GM04504 (cell line): ENCODE data around the gene TMEM74B.
"Not testable (repeated sequence)": the region's sequence is repeated elsewhere in the genome, so short reads cannot be mapped to it uniquely, and the experiment has no call there.

Experiments used
- DNase-seq: peaks from one replicate; pipeline ENCODE4 v3.0.0-alpha.2; 2012; ENCODE audit warnings: low read depth

TMEM74B gene

DNA sequence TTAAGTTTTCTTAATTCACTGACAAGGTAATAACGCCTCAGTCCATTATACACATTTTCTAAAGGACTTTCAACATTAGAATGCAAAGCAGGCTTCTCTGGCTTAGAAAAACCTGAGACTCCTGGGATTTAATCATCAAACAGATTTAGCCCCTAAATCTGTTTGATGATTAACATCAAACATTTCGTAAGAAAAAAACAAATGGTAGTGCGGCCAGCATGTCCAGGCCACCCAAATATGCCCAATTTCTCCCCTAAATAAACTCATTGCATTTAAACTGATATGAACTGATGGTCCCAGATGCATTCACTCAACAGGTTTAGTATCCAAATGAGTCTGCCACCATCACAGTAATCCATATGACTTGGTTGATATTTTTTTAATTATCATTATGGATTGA, 6.2 kb downstream of the TMEM74B start:
- DNase-seq = no peak

DNA sequence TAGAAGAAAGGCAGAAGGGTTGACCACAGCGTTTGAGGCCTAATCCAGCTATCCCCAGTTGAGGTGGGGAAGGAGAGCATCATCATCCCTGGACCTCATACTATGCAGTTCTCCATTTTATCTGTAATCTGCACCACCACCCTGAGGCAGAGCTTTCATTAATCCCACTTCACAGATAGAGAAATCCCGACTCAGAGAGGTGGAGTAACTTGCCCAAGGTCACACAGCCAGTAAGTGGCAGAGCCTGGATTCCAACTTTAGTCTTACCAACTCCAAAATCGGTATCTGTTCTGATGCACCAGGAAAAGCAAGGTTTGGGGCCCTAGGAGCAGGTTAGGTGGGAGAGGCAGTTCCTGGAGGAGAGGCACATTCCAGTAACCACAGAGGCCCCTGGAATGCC, 6.7 kb downstream of the TMEM74B start:
- no peak for DNase-seq

DNA sequence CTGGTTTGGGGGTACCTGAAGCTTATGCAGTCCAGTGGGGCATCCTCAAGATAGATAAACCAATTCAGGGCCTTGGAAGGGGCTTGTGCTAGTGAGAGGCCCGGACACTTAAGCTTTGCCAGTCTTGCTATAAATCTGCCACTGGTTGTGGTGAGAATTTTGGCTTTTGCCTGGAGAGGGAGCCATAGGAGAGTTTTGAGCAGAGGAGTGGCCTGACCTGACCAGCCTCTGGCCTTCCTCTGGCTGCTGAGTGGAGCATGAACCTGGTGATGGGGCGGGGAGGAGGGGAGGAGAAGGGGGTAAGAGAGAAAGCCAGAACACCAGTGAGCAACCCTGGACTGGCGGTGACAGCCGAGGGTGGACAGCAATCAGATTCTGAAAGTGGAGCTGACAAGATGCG, 7.1 kb downstream of the TMEM74B start:
- DNase-seq = no peak

DNA sequence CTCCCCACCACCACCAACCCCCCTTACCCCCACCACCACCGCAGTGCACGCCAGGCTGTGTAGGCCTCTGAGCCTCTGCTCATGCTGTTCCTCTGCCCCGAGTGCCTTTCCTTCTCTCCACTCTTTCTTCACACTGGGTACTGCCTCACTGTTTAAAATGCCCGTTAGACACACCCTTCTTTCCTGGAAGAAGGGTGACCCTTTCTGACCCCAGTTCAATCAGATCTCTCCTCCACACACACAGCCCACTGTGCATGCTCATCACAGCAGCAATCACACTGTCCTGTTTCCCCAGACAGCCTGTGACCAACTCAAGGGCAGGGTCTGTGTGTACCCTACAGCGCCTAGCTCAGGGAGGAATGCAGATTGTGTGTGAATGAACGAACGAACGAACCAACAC, 10.0 kb downstream of the TMEM74B start:
- no peak for DNase-seq

DNA sequence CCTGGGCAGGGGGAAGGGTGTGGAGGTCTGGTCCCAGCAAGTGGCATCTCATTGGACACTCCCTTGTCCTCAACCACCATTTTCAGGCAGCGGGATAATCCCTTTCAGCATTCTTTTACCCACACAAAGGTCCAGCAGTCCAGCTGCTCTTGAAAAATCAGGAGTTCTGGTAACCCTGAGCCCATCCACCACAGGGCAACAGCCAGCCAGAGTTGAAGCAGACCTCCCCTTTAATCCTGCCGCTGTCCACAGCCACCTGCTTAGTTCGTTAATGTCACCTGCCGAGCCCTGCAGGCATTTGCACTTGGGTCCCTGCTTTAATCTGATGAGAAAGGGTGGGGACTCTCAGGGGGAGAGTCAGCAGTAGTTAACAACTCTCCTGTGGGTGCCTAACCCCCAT, 11.1 kb downstream of the TMEM74B start:
- no peak for DNase-seq

DNA sequence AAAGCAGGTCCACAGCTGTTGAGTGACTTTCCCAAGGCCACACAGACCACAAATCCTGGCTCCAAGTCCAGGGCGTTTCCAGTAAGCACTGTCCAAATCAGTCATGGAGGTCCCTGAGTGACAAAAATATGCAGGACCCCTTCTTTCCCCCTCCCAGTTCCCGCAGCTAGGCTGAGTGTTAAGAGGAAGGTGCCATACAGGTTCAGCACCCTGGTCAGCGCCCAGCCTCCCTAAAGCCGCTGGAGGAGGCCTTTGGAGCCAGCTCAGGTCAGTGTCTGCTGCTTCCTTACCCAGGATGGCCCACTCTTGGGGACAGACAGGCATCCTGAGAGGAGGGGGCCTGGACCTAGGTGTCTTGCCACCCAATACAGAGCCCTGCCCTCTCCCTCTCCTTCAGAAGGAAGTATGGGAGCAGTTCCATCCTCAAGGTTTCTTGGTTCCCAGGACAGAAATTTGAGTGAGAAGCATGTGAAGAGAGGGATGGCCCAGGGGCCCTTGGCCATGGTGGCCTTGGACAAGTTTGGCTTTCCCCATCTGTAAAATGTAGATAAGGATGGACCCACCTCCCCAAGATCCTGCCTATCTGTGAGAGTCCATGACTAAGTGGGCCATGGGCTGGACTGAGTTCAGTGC, 13.2 kb downstream of the TMEM74B start:
- DNase-seq = peak; percentile 10

DNA sequence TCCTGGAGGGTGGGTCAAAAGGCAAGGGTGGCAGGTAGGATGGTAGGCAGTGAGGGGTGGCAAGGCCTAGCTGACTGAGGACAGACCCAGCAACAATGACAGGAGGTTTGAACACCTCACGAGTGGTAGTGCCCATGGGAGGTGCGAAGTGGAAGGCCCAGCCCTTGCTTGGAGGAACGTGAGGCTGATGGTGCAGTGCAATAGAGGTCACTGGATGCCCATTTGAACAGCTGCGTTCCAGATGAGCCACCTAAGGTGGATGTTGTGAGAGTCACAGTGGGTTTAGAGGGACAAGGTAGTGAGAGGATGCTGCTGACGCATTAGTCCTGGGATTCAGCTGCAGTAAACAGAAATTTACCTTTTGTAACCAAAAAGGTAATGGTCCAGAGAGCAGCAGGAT, 15.6 kb downstream of the TMEM74B start:
- no peak for DNase-seq

DNA sequence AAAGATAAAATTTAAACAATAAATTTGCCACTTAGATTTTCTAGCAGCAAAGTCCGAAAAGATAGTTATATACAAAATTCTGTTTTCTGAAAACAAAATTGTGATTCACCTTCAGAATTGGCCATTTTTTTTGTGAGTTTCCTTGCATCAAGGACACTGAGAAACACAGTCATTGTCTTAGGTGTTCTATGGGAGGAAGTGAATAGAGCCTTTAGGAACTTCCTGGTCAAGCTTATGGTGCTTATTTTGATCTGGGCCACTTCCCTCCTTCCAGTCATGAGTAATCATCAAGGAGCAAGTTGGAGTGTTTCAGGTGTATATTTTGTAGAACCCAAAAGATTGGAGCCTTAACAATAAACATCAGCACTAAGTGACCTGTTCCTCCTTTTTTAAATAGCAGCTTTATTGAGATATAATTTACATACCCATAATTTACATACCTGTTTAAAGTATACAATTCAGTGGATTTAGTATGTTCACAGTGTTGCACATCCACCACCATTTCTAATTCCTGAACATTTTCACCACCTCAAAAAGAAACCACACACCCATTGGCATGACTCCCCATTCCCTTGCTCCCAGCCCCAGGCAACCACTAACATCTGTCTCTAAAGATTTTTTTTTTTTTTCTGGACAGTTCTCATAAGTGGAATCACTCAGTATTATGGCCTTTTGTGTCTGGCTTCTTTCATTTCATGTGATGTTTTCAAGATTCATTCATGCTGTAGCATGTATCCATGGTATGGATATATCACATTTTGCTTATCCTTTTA, 17.6 kb downstream of the TMEM74B start:
- no peak for DNase-seq

DNA sequence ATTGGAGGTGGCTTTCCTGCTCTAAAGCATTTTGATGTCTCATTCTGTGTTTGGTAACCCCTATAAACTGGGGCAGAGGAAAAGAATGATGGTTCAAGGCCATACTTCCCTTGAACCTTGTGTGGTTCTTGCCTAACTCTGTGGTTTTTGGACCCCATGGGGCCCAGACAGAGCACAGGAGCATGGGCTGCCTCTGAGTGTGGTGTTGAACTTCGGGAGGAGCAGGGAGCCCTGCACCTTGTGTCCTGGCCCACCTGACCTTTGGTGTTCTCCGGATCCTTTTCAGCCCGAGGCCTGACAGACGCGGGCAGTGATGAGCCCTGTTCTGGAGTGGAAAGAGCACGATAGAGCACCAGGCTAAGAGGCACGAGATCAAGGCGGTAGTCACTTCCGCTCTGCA, 18.8 kb downstream of the TMEM74B start:
- DNase-seq = no peak

DNA sequence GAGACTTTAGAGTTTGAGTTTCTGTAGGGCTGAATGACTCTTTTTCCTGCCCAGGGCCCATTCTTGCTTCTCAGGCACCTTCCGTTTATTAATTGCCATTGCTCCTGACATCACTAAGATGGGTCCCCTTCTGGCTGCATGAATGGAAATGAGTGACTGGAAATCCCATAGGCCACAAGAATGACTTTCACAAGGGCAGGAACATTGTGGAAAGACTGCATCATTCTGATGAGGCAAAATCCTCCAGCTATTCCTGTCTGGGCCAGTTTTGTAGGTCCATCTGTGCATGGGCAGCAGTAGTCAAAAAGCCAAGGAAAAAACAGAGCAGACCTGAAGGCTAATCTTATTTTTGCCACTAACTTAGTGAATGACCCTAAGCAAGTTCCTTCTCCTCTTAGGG, 19.3 kb downstream of the TMEM74B start:
- DNase-seq = no peak

DNA sequence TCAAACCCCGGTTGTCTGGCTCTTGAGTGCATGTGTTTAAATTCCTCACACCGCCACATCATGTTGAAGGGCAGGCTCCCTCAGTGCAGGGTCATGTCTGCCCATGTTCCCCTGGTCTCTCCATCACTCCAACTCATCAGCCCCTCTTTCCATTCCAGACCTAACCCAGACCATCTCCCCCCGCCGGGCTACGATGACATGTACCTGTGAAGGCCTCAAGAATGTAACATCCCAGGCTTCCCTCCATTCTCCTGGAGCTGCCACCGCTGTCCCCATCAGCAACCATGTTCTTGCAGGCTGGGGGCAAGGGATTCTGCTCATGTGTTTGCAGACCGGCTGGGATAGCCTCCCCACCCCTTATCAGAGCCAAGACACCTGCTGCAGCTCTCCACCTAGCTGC, 19.9 kb downstream of the TMEM74B start:
- DNase-seq = no peak

DNA sequence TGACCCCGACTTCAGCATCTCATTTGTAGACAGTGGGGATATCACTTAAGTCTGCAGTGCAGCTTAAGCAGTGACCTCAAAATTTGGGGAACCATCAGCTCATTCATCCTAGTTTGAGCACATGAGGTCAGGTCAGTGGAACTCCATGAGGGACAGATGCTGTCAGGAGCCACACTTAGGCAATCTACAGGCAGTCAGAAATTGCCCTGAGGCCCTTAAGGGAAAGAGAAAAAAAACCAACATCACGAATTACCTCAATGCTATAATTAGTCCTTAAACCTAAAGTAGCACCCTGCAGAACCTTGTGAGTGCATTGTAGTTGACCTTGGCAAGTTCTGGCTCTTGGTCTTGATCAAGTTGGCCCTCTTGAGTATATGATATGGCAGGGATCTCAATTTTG, 21.1 kb downstream of the TMEM74B start:
- no peak for DNase-seq

DNA sequence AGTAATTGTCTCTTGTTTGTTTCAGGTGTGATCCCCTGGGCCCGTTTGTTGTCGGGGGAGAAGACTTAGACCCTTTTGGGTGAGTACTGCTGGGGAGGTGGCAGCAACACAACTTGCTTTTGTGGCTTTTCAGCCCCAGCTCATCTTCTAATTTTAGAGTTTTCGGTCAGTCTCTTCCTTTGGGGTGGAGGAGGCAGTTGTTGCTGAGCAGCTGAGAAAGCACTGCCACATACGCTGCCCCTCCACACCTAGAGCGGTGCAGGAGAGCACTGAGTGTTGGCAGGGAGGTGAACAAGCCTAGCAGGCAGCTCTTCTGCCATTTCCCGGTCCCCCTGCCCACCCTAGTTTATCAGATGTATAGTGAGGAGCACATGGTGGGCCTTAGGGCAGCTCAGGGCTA, 21.7 kb downstream of the TMEM74B start:
- DNase-seq = no peak

DNA sequence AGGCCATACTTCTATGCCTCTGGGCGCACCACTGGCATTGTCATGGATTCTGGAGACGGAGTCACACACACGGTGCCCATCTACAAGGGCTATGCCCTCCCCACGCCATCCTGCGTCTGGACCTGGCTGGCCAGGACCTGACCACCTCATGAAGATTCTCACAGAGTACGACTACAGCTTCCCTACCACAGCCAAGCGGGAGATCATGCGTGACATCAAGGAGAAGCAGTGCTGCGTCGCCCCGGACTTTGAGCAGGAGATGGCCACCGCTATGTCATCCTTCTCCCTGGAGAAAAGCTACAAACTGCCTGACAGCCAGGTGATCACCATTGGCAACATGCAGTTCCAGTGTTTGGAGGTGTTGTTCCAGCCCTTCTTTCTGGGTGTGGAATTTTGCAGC, 23.8 kb downstream of the TMEM74B start:
- no peak for DNase-seq

DNA sequence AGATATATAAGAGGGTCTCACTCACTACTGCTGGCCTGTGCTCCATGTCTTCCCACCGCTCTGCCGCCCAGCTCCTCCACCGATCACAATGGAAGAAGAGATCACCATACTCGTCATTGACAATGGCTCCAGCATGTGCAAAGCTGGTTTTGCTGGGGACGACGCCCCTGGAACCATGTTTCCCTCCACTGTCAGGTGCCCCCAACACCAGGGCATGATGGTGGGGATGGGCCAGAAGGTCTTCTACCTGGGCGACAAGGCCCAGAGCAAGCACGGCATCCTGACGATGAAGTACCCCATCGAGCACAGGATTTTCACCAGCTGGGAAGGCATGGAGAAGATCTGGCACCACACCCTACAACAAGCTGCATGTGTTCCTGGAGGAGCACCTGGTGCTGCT, 24.3 kb downstream of the TMEM74B start:
- DNase-seq = no peak

DNA sequence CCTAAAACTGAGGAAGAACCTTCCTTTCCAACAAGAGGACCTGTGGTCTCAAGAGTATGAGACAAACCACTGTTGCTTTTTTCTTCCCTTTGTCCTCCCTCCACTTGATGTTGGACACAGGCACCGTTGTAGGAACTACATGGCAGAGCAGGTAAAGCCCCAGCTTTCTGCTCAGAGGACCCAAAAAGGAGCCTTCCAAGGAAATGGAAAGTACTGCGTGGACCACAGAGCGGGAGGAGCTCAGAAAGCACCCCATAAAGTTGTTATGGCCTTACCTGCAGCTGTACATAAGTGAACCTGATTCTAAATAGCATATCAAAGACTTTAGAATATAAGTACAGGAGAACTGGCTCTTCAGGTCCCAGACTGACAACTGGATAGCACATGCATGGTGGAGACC, 29.4 kb downstream of the TMEM74B start:
- no peak for DNase-seq

DNA sequence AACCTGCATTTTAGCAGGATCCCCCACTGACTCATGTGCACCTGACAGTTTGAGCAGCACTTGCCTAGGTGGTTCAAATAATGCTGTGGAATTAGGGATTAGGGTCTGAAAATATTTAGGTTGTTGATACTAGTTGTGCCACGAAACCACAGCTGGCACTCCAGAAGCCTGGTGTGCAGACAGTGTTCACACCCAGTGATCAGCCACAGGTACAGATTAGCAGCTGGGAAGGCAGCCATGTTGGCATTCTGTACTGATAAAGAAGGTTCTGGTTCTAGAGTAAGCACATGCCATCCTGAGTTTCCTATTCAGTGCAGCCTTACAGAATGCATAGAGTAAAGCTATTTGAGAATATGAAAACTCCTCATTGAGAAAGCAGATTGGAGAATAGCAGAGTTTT, 30.1 kb downstream of the TMEM74B start:
- no peak for DNase-seq

DNA sequence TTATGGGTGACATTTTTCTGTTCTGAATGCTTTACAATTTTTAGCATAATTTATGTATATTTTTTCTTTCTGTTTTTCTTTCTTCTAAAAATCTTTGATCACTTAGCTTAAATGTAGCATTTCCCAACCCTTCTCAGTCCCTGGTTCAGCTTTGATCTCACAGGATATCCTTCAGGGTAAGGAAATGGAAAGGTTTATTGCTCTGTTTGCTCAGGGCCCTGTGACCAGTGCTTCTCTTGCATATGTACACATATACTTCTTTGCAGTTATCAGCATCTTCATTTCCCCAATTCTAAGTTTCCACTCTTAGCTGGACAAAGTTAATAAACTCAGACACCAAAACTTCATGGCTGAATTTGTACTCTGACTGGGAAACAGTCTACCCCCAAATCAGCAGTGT, 30.6 kb downstream of the TMEM74B start:
- no peak for DNase-seq

DNA sequence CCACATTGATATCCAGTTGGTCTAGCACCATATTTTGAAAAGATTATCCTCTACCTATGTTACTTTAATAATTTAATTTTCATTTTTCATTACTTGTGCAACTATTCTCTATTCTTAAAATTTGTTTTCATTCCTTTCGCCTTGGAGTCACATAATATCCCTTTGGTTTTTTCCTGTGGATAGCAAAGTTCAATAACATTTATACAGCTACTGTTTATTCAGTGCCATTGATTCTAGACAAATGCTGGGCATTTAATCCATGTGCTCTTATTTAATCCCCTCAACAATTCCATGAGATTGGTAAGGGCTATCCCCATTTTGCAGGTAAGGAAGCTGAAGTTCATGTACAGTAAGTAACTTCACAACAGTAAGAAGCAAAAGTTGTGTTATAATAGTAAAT, 33.8 kb downstream of the TMEM74B start:
- no peak for DNase-seq

DNA sequence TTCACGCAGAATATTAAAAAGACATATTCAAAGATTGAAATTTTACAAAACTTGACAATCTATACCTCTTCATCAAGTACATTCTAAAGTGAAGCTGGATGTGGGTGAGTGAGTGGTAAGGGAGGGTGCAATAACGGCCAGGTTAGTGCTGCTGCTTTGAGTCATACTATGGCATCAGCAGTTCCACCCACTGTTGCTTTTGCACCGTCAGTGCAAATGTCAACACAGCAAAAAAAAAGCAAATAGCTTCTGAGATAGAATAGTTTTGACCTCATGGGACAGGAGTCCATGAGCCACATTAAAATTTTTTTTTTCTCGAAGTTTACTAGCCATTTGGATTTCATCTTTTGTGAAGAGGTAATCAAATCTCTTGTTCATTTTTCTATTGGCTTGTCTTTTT, 34.6 kb downstream of the TMEM74B start:
- no peak for DNase-seq

DNA sequence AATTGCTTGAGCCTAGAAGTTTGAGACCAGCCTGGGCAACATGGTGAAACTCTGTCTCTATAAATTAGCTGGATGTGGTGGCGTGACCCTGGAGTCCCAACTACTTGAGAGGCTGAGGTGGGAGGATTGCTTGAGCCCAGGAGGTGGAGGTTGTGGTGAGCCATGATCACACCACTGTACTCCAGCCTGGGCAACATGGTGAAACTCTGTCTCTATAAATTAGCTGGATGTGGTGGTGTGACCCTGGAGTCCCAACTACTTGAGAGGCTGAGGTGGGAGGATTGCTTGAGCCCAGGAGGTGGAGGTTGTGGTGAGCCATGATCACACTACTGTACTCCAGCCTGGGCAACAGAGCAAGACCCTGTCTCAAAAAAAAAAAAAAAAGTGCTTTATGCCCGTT, 35.0 kb downstream of the TMEM74B start:
- not testable (repeated sequence) for DNase-seq

DNA sequence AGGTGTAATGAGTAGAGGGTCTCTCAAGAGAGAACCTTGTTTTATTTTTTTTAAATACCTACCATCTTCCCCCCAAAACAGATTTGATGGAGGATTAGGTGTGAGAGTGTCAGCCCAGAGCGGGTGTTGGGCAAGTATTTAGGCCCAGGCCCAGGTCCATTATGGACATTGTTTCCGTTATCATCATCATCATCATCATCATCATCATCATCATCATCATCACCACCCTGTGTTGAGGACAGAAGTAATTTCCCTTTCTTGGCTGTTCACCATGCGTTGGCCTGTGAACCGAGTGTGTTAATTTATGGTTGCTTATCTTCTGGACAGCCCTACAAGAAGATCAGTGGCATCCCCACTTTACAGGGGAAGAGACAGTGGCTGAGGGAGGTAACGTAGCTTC, 37.8 kb downstream of the TMEM74B start:
- DNase-seq = no peak

DNA sequence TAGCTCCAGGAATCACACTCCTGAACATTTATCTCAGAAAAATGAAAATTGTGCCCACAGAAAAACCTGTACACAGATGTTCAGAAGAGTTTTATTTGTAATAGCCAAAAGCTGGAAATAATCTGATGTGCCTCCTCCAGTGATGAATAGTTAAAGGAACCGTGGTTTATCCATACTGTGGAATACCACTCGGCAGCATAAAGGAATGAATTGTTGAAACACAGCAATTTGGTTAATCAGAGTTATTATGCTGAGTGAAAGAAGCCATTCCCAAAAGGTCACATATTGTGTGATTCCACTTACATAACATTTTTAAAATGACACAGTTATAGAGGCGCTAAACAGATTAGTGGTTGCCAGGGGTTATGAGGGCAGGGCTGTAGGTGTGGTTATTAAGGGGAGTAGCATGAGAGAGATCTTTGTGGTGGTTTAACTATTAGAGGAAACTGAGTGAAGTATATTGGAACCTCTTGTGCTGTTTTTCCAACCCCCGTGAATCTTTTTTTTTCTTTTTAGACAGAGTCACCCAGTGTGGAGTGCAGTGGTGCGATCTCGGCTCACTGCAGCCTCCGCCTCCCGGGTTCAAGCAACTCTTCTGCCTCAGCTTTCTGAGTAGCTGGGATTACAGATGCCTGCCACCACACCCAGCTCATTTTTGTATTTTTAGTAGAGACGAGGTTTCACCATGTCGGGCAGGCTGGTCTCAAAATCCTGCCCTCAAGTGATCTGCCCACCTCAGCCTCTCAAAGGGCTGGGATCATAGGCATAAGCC, 40.2 kb downstream of the TMEM74B start:
- DNase-seq = no peak
